Hepatocyte (in vitro differentiated cells): Measurements from ENCODE around the gene GON4L. TPM values are rescaled to one million over a fixed set of nuclear protein-coding genes. Genes with fewer than 3 reads are reported as not detected.
"Not testable (repeated sequence)": the region's sequence is repeated elsewhere in the genome, so short reads cannot be mapped to it uniquely, and the experiment has no call there.

Experiments used
- DNase-seq: peaks from one replicate; pipeline ENCODE4 v3.0.0-alpha.2; 2016; ENCODE audit warnings: low spot score
- H2AFZ ChIP-seq: fragments of 200-600 bp; sonication (generic); 2 replicates; pipeline ENCODE4 v1.6.0; 2016; ENCODE audit warnings: antibody characterized with exemption, mild to moderate bottlenecking
- H3K27ac ChIP-seq: fragments of 200-600 bp; sonication (generic); 2 replicates; pipeline ENCODE4 v1.5.1; 2016; ENCODE audit warnings: mild to moderate bottlenecking
- H3K27me3 ChIP-seq: fragments of 200-600 bp; sonication (generic); 2 replicates; pipeline ENCODE4 v1.6.1; 2016
- H3K36me3 ChIP-seq: fragments of 200-600 bp; sonication (generic); replicated peaks from 2 replicates; pipeline ENCODE4 v1.5.1; 2016; ENCODE audit warnings: low read depth; ENCODE audit not compliant: insufficient read depth
- H3K4me1 ChIP-seq: fragments of 200-600 bp; sonication (generic); 2 replicates; pipeline ENCODE4 v1.5.1; 2016; ENCODE audit warnings: mild to moderate bottlenecking, moderate library complexity; ENCODE audit not compliant: insufficient read depth
- H3K4me2 ChIP-seq: fragments of 200-600 bp; sonication (generic); 2 replicates; pipeline ENCODE4 v1.6.0; 2016
- H3K4me3 ChIP-seq: fragments of 200-600 bp; sonication (generic); 2 replicates; pipeline ENCODE4 v1.5.1; 2016; ENCODE audit warnings: mild to moderate bottlenecking
- H3K79me2 ChIP-seq: fragments of 200-600 bp; sonication (generic); 2 replicates; pipeline ENCODE4 v1.6.0; 2017; ENCODE audit warnings: mild to moderate bottlenecking
- H3K9me2 ChIP-seq: fragments of 200-600 bp; sonication (generic); replicated peaks from 2 replicates; pipeline ENCODE4 v1.6.0; 2017; ENCODE audit warnings: mild to moderate bottlenecking; ENCODE audit not compliant: insufficient read depth
- H3K9me3 ChIP-seq: fragments of 200-600 bp; sonication (generic); 2 replicates; pipeline ENCODE4 v1.5.1; 2016; ENCODE audit warnings: low read depth, mild to moderate bottlenecking
- H4K20me1 ChIP-seq: fragments of 200-600 bp; sonication (generic); 2 replicates; pipeline ENCODE4 v1.6.0; 2016; ENCODE audit warnings: mild to moderate bottlenecking; ENCODE audit not compliant: insufficient read depth, poor library complexity, severe bottlenecking
- CTCF ChIP-seq: fragments of 200-600 bp; sonication (generic); IDR thresholded peaks from 2 replicates; pipeline ENCODE4 v1.5.1; 2016; ENCODE audit warnings: antibody characterized with exemption, mild to moderate bottlenecking; ENCODE audit not compliant: poor library complexity
- EZH2 ChIP-seq: fragments of 200-600 bp; sonication (generic); IDR thresholded peaks from 2 replicates; pipeline ENCODE4 v1.6.1; 2016; ENCODE audit warnings: antibody characterized with exemption, mild to moderate bottlenecking, borderline replicate concordance
- EZH2phosphoT487 ChIP-seq: fragments of 200-600 bp; sonication (generic); IDR thresholded peaks from one replicate; pipeline ENCODE4 v1.6.1; 2018; ENCODE audit warnings: antibody characterized with exemption, mild to moderate bottlenecking, low read depth, moderate library complexity; ENCODE audit not compliant: unreplicated experiment, severe bottlenecking
- WGBS: methylation state at CpG from one replicate; pipeline ENCODE4 v1.1.6; 2016; ENCODE audit warnings: low lambda C conversion rate; ENCODE audit errors: missing lambda C conversion rate; 5-methylcytosine and 5-hydroxymethylcytosine counted together
- polyA plus RNA-seq: library from polyadenylated mRNA; unstranded; fragments of >200 nt; fragmentation: Nextera tagmentation; extraction: Ambion mirVana; gene quantifications from 2 replicates; pipeline ENCODE4 v1.2.1, GENCODE V29; 2016
- total RNA-seq: library from RNA; depleted of rRNA; stranded (reverse); fragments of >200 nt; gene quantifications from 2 replicates; pipeline ENCODE4 v1.2.3, GENCODE V29; 2014

The GON4L gene
- total and polyA plus RNA-seq, 2 experiments from 2014 or later: 20.8 to 33.3 TPM

DNA sequence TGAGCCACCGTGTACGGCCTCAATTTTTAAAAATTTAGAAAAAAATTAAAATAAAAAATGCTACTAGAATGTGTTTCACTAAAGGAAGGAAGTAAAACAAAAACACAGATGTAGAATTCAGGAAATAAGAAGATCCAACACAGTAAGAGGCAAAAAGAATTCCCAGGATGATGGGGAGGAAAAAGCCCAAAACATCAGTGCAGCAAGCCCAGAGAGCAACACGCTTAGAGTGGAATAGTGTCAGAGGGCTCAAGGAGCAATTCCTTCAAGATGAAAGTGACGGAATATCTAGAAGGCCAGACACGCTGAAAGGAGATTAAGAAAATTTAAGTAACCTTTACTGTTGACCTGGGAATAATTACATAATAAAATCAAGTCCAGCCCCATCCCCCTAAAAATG lies 87.8 kb downstream of the GON4L start:
- H2AFZ ChIP-seq: no peak overlapping the region
- H4K20me1 ChIP-seq: no peaks in the 10 kb centered on the region
- H3K4me1 ChIP-seq: no peaks in the 10 kb centered on the region
- 98% methylated on average over 5 of the region's 5 CpGs for WGBS
- no peaks in the 10 kb centered on the region for H3K36me3 ChIP-seq
- no peaks in the 10 kb centered on the region for H3K27me3 ChIP-seq
- no peak overlapping the region for H3K4me3 ChIP-seq
- H3K27ac ChIP-seq: no peak overlapping the region
- no peaks in the 10 kb centered on the region for H3K9me2 ChIP-seq
- H3K4me2 ChIP-seq: no peak overlapping the region
- H3K9me3 ChIP-seq: no peaks in the 10 kb centered on the region
- DNase-seq: no peak
- no peaks in the 10 kb centered on the region for H3K79me2 ChIP-seq
- TF ChIP-seq CTCF: no peak
- no peak for TF ChIP-seq EZH2phosphoT487
- no peak for TF ChIP-seq EZH2

DNA sequence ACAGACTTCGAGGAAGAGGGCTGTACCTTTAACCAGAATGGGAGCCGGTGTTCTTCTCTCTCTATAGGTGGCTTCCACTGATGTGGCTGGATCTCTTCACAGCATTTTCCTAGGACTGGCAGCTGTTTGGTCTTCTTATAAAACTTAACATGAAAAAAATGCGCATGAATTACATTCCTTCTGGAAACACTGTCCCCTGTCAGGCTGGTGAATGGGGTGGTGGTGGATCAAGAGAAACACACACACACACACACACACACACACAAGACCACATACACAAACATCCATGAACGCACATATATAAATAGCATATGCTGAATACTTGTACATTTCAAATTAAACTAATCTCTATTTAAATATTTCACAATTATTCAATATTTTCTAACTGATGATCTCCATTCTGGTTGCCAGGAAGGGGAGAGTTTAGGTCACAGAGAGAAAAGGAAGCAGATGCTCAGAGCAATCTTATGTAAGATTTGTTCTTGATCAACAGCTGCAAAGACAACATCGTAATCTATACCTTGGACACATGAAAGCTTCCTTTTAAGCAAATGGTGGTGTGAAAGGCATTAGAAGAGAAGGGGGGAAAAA lies 89.5 kb downstream of the GON4L start:
- not testable (repeated sequence) for H3K9me3 ChIP-seq, H3K4me1 ChIP-seq, H4K20me1 ChIP-seq, H3K9me2 ChIP-seq, H3K27me3 ChIP-seq, H3K79me2 ChIP-seq, H3K4me2 ChIP-seq, DNase-seq, H3K4me3 ChIP-seq, H2AFZ ChIP-seq, H3K36me3 ChIP-seq, H3K27ac ChIP-seq
- WGBS: 94% methylated on average over 5 of the region's 5 CpGs

GRCh38 chr1:155763989-155764388 lies 93.0 kb downstream of the GON4L start:
- H3K27ac ChIP-seq, H3K79me2 ChIP-seq, H3K27me3 ChIP-seq, H3K9me3 ChIP-seq, H2AFZ ChIP-seq, H4K20me1 ChIP-seq, H3K4me2 ChIP-seq, DNase-seq, H3K4me1 ChIP-seq, H3K36me3 ChIP-seq, H3K4me3 ChIP-seq, H3K9me2 ChIP-seq: not testable (repeated sequence)
- WGBS: 93% methylated on average over 7 of the region's 7 CpGs

GRCh38 chr1:155763090-155763815 lies 93.8 kb downstream of the GON4L start:
- H3K4me1 ChIP-seq, H3K27me3 ChIP-seq, H4K20me1 ChIP-seq, H3K9me2 ChIP-seq, H3K4me2 ChIP-seq, H3K36me3 ChIP-seq, H3K4me3 ChIP-seq, H2AFZ ChIP-seq, H3K27ac ChIP-seq, H3K9me3 ChIP-seq, H3K79me2 ChIP-seq: not testable (repeated sequence)
- WGBS: 89% methylated on average over 6 of the region's 6 CpGs
- DNase-seq: peak; percentile 56

DNA sequence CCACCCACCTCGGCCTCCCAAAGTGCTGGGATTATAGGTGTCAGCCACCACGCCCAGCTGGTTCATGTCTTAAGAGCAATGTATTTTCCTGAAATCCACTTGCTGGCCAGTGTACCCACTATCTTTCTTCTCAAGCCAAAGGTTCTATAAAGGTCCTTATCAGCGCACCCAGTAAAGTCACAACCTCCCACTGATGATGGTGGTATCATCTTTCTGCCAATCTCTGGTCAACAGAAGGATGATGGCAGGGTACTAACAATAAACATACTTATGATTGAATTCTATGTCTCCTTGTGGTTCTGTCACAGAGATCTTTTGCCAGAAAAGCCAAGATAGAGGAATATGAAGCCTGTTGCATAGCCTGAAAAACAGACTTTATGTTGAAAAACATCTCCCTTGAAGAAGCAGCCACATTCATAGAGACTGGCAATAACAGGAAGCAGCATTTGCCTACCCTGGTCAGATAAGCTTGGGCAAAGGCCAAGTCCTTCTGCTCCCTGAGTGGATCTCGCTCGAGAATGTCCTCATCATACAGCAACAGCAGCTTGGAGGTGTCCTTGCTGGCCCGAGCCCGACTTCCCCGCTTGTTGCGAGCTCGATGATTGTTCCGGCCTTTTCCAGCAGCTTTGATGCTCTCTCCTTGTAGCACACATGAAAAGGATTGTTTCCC lies 95.1 kb downstream of the GON4L start:
- Histone ChIP-seq H3K4me2 (no peak overlapping the region), H3K36me3 (no peaks in the 10 kb centered on the region), H3K27ac (no peak overlapping the region), H4K20me1 (no peaks in the 10 kb centered on the region), H2AFZ (no peak overlapping the region), H3K79me2 (no peaks in the 10 kb centered on the region), H3K9me3 (no peaks in the 10 kb centered on the region), H3K4me1 (no peaks in the 10 kb centered on the region), H3K9me2 (no peaks in the 10 kb centered on the region), H3K27me3 (no peaks in the 10 kb centered on the region), H3K4me3 (no peak overlapping the region)
- TF ChIP-seq CTCF (no peak), EZH2phosphoT487 (no peak), EZH2 (no peak)
- WGBS: 92% methylated on average over 11 of the region's 11 CpGs
- no peak for DNase-seq
